T-helper 2 cell treated with Interferon-gamma antibody and Interleukin-4, amounts not matched to agents 5 μg/mL and 100 μg/mL, for 36 hours (primary cell): Measurements from ENCODE around the gene ARMC2.

Source experiments
- DNase-seq: peaks from one replicate; pipeline ENCODE4 v3.0.0; 2021; ENCODE audit warnings: low spot score
- H3K27ac Mint-ChIP-seq: one replicate; pipeline ENCODE4 v1.8.0; 2021; ENCODE audit warnings: mild to moderate bottlenecking, mixed read lengths
- H3K27me3 Mint-ChIP-seq: one replicate; pipeline ENCODE4 v1.8.0; 2021; ENCODE audit warnings: low read depth, mixed read lengths
- H3K36me3 Mint-ChIP-seq: one replicate; pipeline ENCODE4 v1.8.0; 2021; ENCODE audit warnings: low read depth, mixed read lengths
- H3K4me1 Mint-ChIP-seq: one replicate; pipeline ENCODE4 v1.8.0; 2021; ENCODE audit warnings: low read depth, mixed read lengths
- H3K4me3 Mint-ChIP-seq: one replicate; pipeline ENCODE4 v1.8.0; 2022; ENCODE audit warnings: mild to moderate bottlenecking, moderate library complexity, mixed read lengths
- H3K9me3 Mint-ChIP-seq: one replicate; pipeline ENCODE4 v1.8.0; 2021; ENCODE audit warnings: mixed read lengths

The ARMC2 gene

GRCh38 chr6:108869876-108870275 lies 21.7 kb downstream of the ARMC2 start:
- peaks cover 59% of the 10 kb centered on the region for H3K4me1 Mint-ChIP-seq
- peaks cover 18% of the 10 kb centered on the region for H3K27me3 Mint-ChIP-seq
- peaks cover 37% of the 10 kb centered on the region for H3K36me3 Mint-ChIP-seq
- no peak overlapping the region for H3K27ac Mint-ChIP-seq
- H3K9me3 Mint-ChIP-seq: no peaks in the 10 kb centered on the region
- no peak overlapping the region for H3K4me3 Mint-ChIP-seq
- DNase-seq: no peak

GRCh38 chr6:108870357-108870756 lies 22.1 kb downstream of the ARMC2 start:
- H3K36me3 Mint-ChIP-seq: peaks cover 37% of the 10 kb centered on the region
- H3K4me1 Mint-ChIP-seq: peaks cover 64% of the 10 kb centered on the region
- H3K27ac Mint-ChIP-seq: peak overlapping the region; percentile 49
- peaks cover 18% of the 10 kb centered on the region for H3K27me3 Mint-ChIP-seq
- no peaks in the 10 kb centered on the region for H3K9me3 Mint-ChIP-seq
- no peak for DNase-seq
- no peak overlapping the region for H3K4me3 Mint-ChIP-seq

DNA sequence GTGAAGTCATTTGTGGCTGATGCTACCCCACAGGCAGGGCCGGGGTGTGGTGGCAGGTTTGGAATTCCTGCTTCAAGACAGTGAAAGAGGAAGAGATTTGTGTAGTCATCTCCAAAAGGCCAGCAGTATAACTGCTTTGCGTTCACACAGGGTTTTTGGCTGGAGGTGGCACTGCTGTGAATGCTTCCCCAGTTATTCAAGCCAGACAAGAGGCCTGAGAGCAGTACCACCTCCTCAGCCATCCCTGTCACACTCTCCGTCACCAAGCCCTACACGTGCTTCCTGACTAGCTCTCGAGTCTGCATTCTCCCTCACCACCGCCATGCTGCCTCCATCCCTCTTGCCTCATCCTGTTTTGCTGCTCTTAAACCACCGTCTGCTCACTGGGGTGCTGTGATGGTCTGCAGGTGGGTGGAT lies 23.9 kb downstream of the ARMC2 start:
- peaks cover 59% of the 10 kb centered on the region for H3K4me1 Mint-ChIP-seq
- peak overlapping the region; percentile 29 for H3K27ac Mint-ChIP-seq
- H3K9me3 Mint-ChIP-seq: no peaks in the 10 kb centered on the region
- no peak for DNase-seq
- H3K36me3 Mint-ChIP-seq: peaks cover 42% of the 10 kb centered on the region
- peaks cover 19% of the 10 kb centered on the region for H3K27me3 Mint-ChIP-seq
- H3K4me3 Mint-ChIP-seq: peak overlapping the region; percentile 15

DNA sequence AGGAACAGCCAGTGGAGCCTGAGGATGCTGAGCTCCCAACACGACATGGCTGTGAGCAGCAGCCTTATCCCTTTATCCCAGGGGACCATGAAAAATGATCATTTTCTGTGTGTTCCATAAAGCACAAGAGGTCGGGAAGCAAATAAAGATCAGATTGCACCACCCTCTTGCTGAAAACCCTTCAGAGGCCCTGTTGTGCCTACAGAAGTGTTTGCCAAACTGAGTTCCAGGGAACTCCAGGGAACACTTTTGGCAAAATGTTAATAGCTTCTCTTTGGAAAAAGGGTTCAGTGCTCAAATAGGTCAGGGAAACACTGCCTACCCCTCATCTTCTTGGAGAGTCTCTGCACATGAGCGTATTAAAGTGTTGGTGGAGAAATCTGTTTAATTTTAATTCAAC lies 24.4 kb downstream of the ARMC2 start:
- Mint-ChIP-seq H3K4me1 (peaks cover 62% of the 10 kb centered on the region), H3K9me3 (peaks cover under 1% of the 10 kb centered on the region), H3K27me3 (peaks cover 20% of the 10 kb centered on the region), H3K27ac (peak overlapping the region; percentile 29), H3K36me3 (peaks cover 45% of the 10 kb centered on the region), H3K4me3 (peak overlapping the region; percentile 15)
- no peak for DNase-seq

GRCh38 chr6:108873251-108873650 lies 25.0 kb downstream of the ARMC2 start:
- H3K27me3 Mint-ChIP-seq: peaks cover 24% of the 10 kb centered on the region
- peaks cover 68% of the 10 kb centered on the region for H3K4me1 Mint-ChIP-seq
- H3K9me3 Mint-ChIP-seq: peaks cover 7% of the 10 kb centered on the region
- no peak for DNase-seq
- peak overlapping the region; percentile 95 for H3K27ac Mint-ChIP-seq
- H3K4me3 Mint-ChIP-seq: peak overlapping the region; percentile 74
- H3K36me3 Mint-ChIP-seq: peaks cover 52% of the 10 kb centered on the region

DNA sequence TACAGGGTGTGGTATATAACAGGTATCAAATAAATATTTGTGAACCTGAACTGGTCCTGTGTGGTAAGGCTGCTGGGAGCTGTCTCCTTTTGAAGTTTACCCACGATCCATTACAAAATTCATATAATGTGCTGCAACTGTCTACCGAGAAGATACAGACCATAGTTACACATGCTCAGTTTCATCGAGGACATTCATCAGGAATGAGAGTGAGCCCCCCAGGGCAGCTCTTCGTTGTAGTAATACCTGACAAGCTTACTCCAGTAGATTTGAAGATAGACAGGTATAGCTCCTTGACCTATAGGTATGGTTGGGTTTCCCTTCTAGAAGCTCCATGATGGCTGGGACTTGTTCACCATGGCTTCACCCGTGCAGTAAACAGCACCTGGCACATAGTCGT lies 25.7 kb downstream of the ARMC2 start:
- DNase-seq: no peak
- H3K4me3 Mint-ChIP-seq: peak overlapping the region; percentile 74
- H3K27me3 Mint-ChIP-seq: peaks cover 31% of the 10 kb centered on the region
- peaks cover 68% of the 10 kb centered on the region for H3K4me1 Mint-ChIP-seq
- H3K9me3 Mint-ChIP-seq: peaks cover 13% of the 10 kb centered on the region
- peak overlapping the region; percentile 95 for H3K27ac Mint-ChIP-seq
- peaks cover 56% of the 10 kb centered on the region for H3K36me3 Mint-ChIP-seq

- Mint-ChIP-seq H3K9me3 (peaks cover 20% of the 10 kb centered on the region), H3K27me3 (peaks cover 35% of the 10 kb centered on the region), H3K27ac (peak overlapping the region; percentile 95), H3K4me3 (peak overlapping the region; percentile 74), H3K4me1 (peaks cover 68% of the 10 kb centered on the region), H3K36me3 (peaks cover 62% of the 10 kb centered on the region)
- DNase-seq: peak; percentile 71
Observed at GRCh38 chr6:108874470-108875160, 26.4 kb downstream of the ARMC2 start.

GRCh38 chr6:108875161-108875555 lies 26.9 kb downstream of the ARMC2 start:
- Mint-ChIP-seq H3K4me1 (peaks cover 64% of the 10 kb centered on the region), H3K36me3 (peaks cover 64% of the 10 kb centered on the region), H3K9me3 (peaks cover 25% of the 10 kb centered on the region), H3K4me3 (peak overlapping the region; percentile 74), H3K27ac (peak overlapping the region; percentile 95), H3K27me3 (peaks cover 33% of the 10 kb centered on the region)
- peak; percentile 14 for DNase-seq

DNA sequence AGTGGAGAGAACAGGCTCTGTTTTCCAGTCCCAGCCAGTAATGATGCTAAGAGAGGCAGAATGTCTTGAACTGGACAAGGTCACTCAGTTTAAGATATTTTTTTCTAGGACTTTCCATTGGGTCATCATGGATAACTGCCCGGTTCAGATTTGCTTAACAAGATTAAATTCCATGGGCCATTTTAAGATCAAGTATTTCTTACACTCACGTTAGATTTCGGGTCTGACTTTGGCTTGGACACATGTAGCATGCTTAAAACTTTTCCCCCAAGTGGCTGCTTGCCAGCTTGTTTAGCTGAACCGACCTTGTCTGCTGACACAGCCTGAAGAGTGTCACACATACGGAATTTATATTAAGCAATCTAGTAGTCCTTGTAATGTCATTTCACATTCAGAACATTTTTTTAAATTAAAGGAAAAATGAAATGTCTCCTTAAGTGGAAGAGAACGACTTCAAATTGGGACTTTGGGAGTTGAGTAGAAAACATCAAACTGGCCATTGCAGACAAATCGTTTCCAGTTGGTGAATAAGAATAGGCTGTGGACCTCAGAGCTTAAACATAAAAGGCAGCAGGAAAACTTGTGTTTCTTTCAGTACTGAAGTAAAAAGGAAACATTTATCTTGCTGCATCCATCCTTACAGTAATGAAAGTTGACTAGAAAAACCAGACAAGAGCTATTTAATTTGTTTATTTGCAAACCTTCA lies 29.0 kb downstream of the ARMC2 start:
- peaks cover 33% of the 10 kb centered on the region for H3K27me3 Mint-ChIP-seq
- no peak for DNase-seq
- peaks cover 63% of the 10 kb centered on the region for H3K4me1 Mint-ChIP-seq

GRCh38 chr6:108878942-108879341 lies 30.7 kb downstream of the ARMC2 start:
- Mint-ChIP-seq H3K27me3 (peaks cover 33% of the 10 kb centered on the region), H3K4me3 (no peak overlapping the region), H3K36me3 (peaks cover 64% of the 10 kb centered on the region), H3K4me1 (peaks cover 63% of the 10 kb centered on the region), H3K27ac (no peak overlapping the region), H3K9me3 (peaks cover 45% of the 10 kb centered on the region)
- DNase-seq: no peak

More for the DNA sequence above, 29.0 kb downstream of the ARMC2 start:
- H3K36me3 Mint-ChIP-seq: peaks cover 65% of the 10 kb centered on the region
- H3K4me3 Mint-ChIP-seq: no peak overlapping the region
- H3K27ac Mint-ChIP-seq: no peak overlapping the region
- peaks cover 36% of the 10 kb centered on the region for H3K9me3 Mint-ChIP-seq

DNA sequence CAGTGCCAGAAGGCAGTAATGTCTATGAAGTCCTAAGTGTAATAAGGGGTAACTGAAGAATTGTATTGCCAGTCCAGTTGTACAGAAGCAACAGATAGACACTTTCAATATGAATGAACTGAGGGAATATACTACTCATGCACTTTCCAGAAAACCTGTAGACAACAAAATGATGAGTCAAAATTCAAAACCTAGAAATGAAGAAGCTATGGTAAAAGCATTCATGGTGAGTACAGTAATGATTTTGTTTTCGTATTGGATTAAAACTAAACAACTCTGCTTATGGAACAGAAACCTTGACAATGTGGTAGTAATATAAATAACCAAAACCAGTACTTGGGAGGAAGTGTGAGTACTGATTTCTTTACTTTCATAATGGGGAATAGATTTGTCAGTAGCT lies 35.0 kb downstream of the ARMC2 start:
- peak overlapping the region; percentile 25 for H3K4me3 Mint-ChIP-seq
- H3K36me3 Mint-ChIP-seq: peaks cover 52% of the 10 kb centered on the region
- H3K9me3 Mint-ChIP-seq: peaks cover 38% of the 10 kb centered on the region
- peak overlapping the region; percentile 68 for H3K27ac Mint-ChIP-seq
- DNase-seq: no peak
- peaks cover 43% of the 10 kb centered on the region for H3K4me1 Mint-ChIP-seq
- H3K27me3 Mint-ChIP-seq: peaks cover 42% of the 10 kb centered on the region

DNA sequence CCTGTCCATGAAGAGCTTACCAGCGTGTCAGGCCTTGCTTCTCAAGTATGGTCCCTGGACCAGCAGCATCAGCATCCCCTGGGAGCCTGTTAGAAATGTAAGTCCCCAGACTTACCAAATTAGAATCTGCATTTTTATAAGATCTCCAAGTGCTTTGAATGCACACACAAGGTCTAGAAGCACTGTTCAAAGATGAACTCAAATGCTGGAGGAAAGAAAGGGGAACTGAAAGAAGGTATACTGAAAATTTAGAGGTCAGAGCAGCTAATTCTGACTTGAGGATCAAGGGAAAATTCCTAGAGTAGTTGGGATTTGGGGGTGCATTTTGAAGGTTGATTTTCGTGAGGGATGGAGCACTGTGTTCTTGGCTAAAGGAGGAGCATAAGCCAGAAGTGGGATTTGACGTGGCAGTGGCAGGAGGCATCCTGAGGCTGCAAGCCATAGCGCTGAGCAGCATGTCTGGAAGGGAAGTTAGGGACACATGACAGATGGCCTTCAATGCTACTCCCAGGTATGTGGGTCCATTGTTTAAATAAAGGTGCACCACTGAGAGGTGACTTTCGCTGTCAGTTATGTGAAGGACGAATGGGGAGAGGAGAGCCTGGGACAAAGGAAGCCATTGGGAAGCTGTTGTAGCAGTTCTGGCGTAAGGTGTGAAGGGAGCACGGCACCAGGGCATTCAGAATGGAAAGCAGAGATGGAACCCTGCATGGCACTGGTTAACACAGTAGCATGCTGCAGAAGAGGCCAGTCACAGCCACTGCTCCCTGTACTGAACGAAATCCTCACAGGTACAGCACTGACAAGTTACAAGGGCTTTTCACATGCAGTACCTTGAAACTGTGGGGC lies 36.2 kb downstream of the ARMC2 start:
- Mint-ChIP-seq H3K36me3 (peaks cover 40% of the 10 kb centered on the region), H3K9me3 (peaks cover 26% of the 10 kb centered on the region), H3K27ac (no peak overlapping the region), H3K4me1 (peaks cover 41% of the 10 kb centered on the region), H3K4me3 (no peak overlapping the region), H3K27me3 (peaks cover 34% of the 10 kb centered on the region)
- DNase-seq: no peak

GRCh38 chr6:108888052-108888451 lies 39.8 kb downstream of the ARMC2 start:
- peaks cover 23% of the 10 kb centered on the region for H3K4me1 Mint-ChIP-seq
- H3K4me3 Mint-ChIP-seq: no peak overlapping the region
- no peak for DNase-seq
- H3K36me3 Mint-ChIP-seq: peaks cover 12% of the 10 kb centered on the region
- peaks cover 1% of the 10 kb centered on the region for H3K9me3 Mint-ChIP-seq
- H3K27ac Mint-ChIP-seq: no peak overlapping the region
- peaks cover 34% of the 10 kb centered on the region for H3K27me3 Mint-ChIP-seq

DNA sequence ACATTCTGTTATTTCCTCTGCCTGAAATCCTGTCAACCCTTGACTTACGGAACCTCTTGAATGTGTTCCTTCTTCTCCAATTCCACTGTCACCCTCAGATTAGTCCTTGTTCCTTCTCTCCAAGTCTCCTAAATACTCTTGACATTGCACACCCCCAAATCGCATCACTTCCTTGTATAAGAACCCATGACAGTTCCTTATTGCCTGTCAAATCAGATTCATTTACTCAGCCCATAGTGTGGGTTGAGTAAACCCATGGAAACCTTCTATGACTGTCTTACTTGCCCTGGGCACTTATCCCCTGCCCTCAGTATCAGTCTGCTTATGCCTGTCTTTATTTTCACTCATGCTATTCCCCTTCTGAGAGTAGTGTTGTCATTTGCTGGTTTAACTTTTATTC lies 40.5 kb downstream of the ARMC2 start:
- peaks cover 9% of the 10 kb centered on the region for H3K36me3 Mint-ChIP-seq
- DNase-seq: no peak
- H3K27ac Mint-ChIP-seq: no peak overlapping the region
- peaks cover 22% of the 10 kb centered on the region for H3K4me1 Mint-ChIP-seq
- H3K9me3 Mint-ChIP-seq: no peaks in the 10 kb centered on the region
- H3K4me3 Mint-ChIP-seq: no peak overlapping the region
- peaks cover 34% of the 10 kb centered on the region for H3K27me3 Mint-ChIP-seq
